ENCODE results near the gene TCF7L2.

- TF ChIP-seq CTCF (conservative IDR thresholded peaks at IDR 0.05) (no peak), EZH2 (IDR thresholded peaks at IDR 0.05; ENCODE audit: low read depth) (no peak)
Measured at GRCh38 chr10:113183573-113183972, 233.5 kb downstream of the TCF7L2 start.
